KOPT-K1 (cell line): ENCODE data around the gene AZIN2.

Experiments used
- H3K27ac ChIP-seq: fragments of 200-600 bp; sonication (generic); 2 replicates; pipeline ENCODE4 v1.5.1; 2016; ENCODE audit warnings: antibody characterized with exemption, mild to moderate bottlenecking, low read depth, low read length; ENCODE audit not compliant: poor library complexity, severe bottlenecking
- H3K36me3 ChIP-seq: fragments of 200-600 bp; sonication (generic); 2 replicates; pipeline ENCODE4 v1.5.1; 2017; ENCODE audit warnings: antibody characterized with exemption, mild to moderate bottlenecking, low read length, moderate library complexity; ENCODE audit not compliant: insufficient read depth
- H3K9me3 ChIP-seq: fragments of 200-600 bp; sonication (generic); 2 replicates; pipeline ENCODE4 v1.5.1; 2017; ENCODE audit warnings: antibody characterized with exemption, low read length, mild to moderate bottlenecking; ENCODE audit not compliant: insufficient read depth, poor library complexity, severe bottlenecking

AZIN2 gene

GRCh38 chr1:33142483-33143064 lies 61.6 kb downstream of the AZIN2 start:
- H3K9me3 ChIP-seq, result no peaks in the 10 kb centered on the region
- H3K27ac ChIP-seq, result no peak overlapping the region
- peaks cover 29% of the 10 kb centered on the region; the same call in 1 of the 2 replicates for H3K36me3 ChIP-seq

- H3K36me3 ChIP-seq, result peaks cover 29% of the 10 kb centered on the region; the same call in 1 of the 2 replicates
- H3K9me3 ChIP-seq, result no peaks in the 10 kb centered on the region
- no peak overlapping the region for H3K27ac ChIP-seq
These were observed 62.2 kb downstream of the AZIN2 start for GRCh38 chr1:33143176-33143575.

- peaks cover 29% of the 10 kb centered on the region; the same call in 1 of the 2 replicates for H3K36me3 ChIP-seq
- no peak overlapping the region for H3K27ac ChIP-seq
- no peaks in the 10 kb centered on the region for H3K9me3 ChIP-seq
These were observed 62.7 kb downstream of the AZIN2 start for GRCh38 chr1:33143698-33144097.

- H3K27ac ChIP-seq, result no peak overlapping the region
- H3K36me3 ChIP-seq, result peaks cover 29% of the 10 kb centered on the region; the same call in 1 of the 2 replicates
These were observed 65.0 kb downstream of the AZIN2 start for GRCh38 chr1:33146003-33146402.

DNA sequence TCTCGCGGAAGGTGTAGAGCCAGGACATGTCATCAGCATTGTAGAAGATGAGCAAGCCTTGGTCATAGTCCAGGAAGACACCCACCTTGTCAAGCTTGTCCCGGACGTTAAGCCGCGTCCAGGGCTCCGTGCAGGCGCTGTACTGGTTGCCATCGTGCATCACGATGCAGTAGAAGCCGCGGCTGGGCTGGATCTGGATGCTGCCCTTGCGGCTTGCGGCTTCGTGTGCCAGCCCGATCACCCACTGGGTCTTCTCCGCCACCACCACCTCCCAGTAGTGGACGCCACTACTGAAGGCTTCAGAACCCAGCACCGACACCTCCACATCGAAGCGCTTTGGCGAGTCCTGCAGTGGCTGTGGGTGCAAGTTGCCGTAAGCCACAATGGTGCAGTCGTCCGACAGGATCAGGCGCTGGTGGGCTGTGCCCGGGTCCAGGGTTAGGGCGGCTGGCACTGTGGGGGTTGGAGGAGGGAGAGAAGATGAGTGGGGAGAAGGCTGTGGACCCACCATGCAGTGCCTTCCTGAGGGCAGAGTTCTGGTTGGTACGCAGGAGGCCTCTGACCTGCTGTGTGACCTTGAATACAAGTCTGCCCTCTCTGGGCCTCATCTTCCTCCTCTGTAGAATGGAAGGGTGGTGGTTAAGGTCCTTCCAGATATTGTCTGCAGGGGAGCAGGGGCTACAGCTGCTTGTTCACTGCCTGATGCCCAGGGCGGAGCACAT lies 66.5 kb downstream of the AZIN2 start:
- H3K9me3 ChIP-seq, result no peaks in the 10 kb centered on the region
- H3K27ac ChIP-seq, result no peak overlapping the region
- H3K36me3 ChIP-seq, result peaks cover 29% of the 10 kb centered on the region; the same call in 1 of the 2 replicates

More at GRCh38 chr1:33146003-33146402, 65.0 kb downstream of the AZIN2 start:
- no peaks in the 10 kb centered on the region for H3K9me3 ChIP-seq

DNA sequence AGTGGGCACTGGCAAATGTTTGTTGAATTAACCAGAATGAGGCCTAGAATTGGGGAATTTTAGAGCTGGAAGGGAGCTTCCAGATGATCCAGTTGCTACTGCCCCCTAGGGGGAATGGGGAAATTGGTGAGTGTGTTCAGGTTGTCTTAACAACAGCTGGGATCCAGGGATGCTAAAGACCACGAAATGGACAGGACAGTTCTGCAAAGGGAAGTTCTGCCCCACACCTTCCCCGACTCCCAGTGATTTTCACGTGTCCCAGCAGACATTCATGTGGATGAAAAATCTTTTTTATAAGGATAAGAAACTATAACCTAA lies 67.0 kb downstream of the AZIN2 start:
- Histone ChIP-seq H3K9me3 (no peaks in the 10 kb centered on the region), H3K27ac (no peak overlapping the region), H3K36me3 (peaks cover 29% of the 10 kb centered on the region; the same call in 1 of the 2 replicates)

- peaks cover 29% of the 10 kb centered on the region; the same call in 1 of the 2 replicates for H3K36me3 ChIP-seq
- H3K9me3 ChIP-seq, result no peaks in the 10 kb centered on the region
- H3K27ac ChIP-seq, result no peak overlapping the region
These were observed 67.7 kb downstream of the AZIN2 start for GRCh38 chr1:33148615-33149014.

GRCh38 chr1:33149453-33150190 lies 68.7 kb downstream of the AZIN2 start:
- Histone ChIP-seq H3K27ac (no peak overlapping the region), H3K36me3 (peaks cover 24% of the 10 kb centered on the region; the same call in 1 of the 2 replicates), H3K9me3 (no peaks in the 10 kb centered on the region)

DNA sequence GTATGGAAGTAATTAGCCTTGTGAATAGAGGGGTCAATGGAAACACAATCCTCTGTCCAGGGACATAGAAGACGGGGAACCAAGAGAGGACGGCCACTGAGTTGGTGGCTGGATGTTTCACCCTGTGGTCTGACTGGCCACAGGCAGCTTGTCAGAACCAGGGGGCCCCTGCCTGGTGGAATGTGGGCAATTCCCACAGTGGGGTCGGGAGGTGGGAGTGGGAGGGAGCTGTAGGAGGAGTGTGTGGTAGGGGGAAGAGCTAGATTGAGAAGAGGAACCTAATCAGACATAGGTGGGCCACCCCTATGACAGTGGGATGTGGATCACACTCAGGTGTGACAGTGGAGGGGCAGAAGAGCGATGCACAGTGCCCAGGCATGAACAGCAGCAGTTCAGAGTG lies 69.6 kb downstream of the AZIN2 start:
- Histone ChIP-seq H3K36me3 (peaks cover 17% of the 10 kb centered on the region; the same call in 1 of the 2 replicates), H3K9me3 (no peaks in the 10 kb centered on the region), H3K27ac (no peak overlapping the region)

DNA sequence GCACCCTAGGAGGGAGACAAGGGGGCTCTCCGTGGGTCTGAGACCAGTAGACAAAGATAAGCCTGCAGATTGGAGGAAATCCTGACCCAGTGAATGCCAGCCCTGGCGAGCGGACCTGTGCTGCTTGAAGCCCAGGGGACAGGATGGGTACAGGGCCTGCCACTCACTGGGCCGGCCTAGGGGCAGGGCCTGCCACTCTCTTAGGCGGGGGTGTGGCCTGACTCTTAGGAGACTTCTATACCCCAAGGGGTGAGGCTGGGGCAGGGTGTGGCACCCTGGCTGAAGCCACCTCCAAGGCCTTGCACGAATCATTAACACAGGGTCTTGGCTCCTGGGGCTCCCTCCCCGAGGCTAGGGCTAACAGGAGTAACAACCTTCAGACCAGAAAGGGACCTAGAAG lies 70.2 kb downstream of the AZIN2 start:
- Histone ChIP-seq H3K9me3 (no peaks in the 10 kb centered on the region), H3K27ac (no peak overlapping the region), H3K36me3 (peaks cover 11% of the 10 kb centered on the region; the same call in 1 of the 2 replicates)

DNA sequence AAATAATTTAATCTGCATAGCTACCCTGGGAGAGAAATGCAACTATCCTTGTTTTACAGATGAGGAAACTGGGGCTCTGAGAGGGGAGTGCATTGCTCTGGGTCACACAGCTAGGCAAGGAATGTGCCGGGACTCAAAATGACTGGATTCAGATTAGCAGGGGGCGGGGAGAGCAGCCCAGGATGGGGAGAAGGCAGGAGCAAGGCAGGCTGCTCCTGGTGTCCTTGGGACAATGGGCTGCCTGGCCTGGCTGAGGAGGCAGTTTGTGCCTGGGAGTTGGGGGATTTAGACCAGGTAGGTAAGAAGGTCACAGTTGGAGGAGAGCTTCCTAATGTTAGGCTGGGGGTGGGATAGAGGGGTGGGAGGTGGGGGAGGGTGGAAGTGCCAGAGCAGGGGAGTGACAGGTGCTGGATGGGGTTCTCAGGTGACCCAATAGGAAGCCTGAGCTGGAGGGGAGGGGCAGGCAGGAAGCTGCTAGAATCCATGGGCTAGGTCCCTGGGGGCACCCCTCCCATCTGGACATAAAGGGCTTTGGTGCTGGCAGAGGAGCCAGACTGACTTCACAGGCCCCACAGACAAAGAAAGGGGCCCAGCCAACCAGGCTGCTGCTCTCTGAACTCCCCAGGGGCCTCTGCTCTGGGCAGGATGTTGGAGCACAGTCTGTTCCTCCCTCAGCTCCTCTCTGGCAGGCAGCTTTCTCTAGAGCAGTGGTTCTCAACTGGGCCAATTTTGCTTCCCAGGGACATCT lies 71.9 kb downstream of the AZIN2 start:
- peak overlapping the region; percentile 54 for H3K27ac ChIP-seq
- no peaks in the 10 kb centered on the region for H3K9me3 ChIP-seq
- peaks cover under 1% of the 10 kb centered on the region; the same call in 1 of the 2 replicates for H3K36me3 ChIP-seq

DNA sequence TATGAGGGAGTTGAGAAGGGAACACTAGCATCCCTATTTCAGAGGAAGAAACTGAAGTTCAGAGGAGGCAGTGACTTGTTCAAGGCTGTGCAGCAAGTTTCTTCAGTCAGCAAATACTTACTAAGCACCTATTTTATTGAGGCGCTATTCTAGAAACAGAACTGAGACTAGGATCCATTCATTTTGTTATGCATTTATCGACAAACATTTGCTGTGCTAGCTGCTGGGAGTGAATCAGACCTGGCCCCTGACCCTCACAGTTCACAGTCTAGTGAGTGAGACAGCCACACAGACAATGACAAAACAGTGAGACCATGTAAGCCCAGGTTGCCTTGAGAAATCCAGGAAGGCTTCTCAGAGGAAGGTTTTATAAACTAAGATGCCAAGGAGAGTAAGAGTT lies 72.7 kb downstream of the AZIN2 start:
- no peaks in the 10 kb centered on the region for H3K9me3 ChIP-seq
- peaks cover 8% of the 10 kb centered on the region; the same call in 1 of the 2 replicates for H3K36me3 ChIP-seq
- H3K27ac ChIP-seq, result peak overlapping the region; percentile 54

DNA sequence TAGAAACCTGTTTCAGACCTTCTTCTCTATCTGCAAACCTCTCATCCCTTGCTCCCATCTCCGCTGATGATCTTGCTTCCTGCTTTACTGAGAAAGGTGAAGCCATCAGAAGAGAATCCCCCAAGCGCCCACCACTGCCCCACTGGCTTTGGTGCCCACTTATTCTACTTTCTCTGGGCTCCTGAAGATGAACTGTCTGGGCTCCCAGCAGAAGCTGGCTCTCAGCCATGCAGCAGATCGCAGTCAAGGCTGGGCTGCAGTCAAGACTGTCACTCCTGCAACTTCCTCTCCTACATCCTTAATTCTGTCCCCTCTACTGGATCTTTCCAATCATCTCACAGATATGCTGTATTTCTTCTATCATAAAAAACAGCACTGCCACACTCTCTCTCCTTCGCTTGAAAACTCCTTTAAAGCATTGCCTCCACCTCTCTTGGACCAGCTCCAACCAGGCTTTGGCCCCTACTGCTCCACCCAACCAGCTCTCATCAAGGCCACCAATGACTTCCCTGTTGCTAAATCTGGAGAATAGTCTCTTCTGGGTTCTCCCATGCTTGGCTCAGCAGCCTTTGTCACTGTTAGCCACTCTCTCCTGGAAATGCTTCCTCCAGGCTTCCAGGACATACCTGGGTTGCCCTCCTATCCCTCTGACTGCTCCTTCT lies 75.1 kb downstream of the AZIN2 start:
- Histone ChIP-seq H3K9me3 (no peaks in the 10 kb centered on the region), H3K27ac (no peak overlapping the region), H3K36me3 (peaks cover 12% of the 10 kb centered on the region; the same call in 1 of the 2 replicates)

DNA sequence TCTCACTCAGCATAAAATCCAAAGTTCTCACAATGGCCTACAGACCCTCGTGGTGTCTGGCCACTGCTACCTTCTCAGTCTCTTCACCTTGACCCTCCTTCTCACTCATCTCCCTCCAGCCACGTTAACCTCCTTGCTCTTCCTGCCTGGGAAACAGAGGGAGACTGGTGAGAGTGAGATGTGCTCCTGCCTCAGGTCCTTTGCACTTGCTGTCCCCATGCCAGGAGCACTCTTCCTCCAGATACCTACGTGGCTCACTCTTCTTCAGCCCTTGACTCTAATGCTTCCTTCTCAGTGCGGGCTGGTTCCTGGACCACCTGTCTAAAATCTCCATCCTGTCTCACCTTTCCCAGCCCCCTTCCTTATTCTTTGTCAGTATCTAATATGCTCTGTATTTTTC lies 76.2 kb downstream of the AZIN2 start:
- no peaks in the 10 kb centered on the region for H3K9me3 ChIP-seq
- H3K27ac ChIP-seq, result no peak overlapping the region
- H3K36me3 ChIP-seq, result peaks cover 12% of the 10 kb centered on the region; the same call in 1 of the 2 replicates
